ENCODE measurements around the gene STAMBP. TPM values are rescaled to one million over a fixed set of nuclear protein-coding genes. Genes with fewer than 3 reads are reported as not detected.
A peak's percentile ranks its signal among the peaks of the same experiment; 100 is the strongest.
"Not testable (repeated sequence)": the region's sequence is repeated elsewhere in the genome, so short reads cannot be mapped to it uniquely, and the experiment has no call there.

STAMBP gene
- total RNA-seq, 1 experiment from 2014 or later = 61.1 TPM

DNA sequence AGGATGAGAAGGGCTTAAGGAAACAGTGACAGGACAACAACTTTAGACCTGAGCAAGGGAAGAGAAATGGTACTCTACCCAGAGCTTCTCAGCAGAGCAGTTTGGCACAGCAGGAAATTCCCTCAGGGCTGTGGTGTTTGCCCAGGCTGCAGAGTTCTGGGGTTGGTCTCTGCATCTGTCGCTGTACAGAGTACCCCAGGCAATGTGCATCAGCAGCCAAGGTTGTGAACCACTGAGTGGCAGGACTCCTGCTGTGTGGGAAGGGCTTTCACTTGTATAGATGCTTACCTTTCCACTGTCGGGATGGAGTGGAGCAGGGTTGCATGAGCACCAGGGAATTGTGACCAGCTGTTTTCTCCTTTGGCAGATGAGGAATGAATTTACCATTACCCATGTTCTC lies 21.2 kb downstream of the STAMBP start:
- Histone ChIP-seq H3K27ac (no peak overlapping the region), H3K27me3 (no peaks in the 10 kb centered on the region), H3K4me1 (peaks cover 8% of the 10 kb centered on the region), H3K4me3 (no peak overlapping the region), H3K9me3 (replicated peaks) (no peaks in the 10 kb centered on the region), H3K36me3 (peaks cover 63% of the 10 kb centered on the region)
- peak in 1 of 2 experiments; percentile 14 for DNase-seq

GRCh38 chr2:73851274-73851673 lies 22.5 kb downstream of the STAMBP start:
- no peaks in the 10 kb centered on the region for H3K9me3 ChIP-seq (replicated peaks)
- H3K27me3 ChIP-seq = no peaks in the 10 kb centered on the region
- H3K36me3 ChIP-seq = peaks cover 58% of the 10 kb centered on the region
- no peak for DNase-seq
- H3K4me3 ChIP-seq = no peak overlapping the region
- H3K27ac ChIP-seq = no peak overlapping the region
- H3K4me1 ChIP-seq = peaks cover 8% of the 10 kb centered on the region

GRCh38 chr2:73852020-73852419 lies 23.3 kb downstream of the STAMBP start:
- no peak overlapping the region for H3K4me3 ChIP-seq
- H3K9me3 ChIP-seq (replicated peaks) = no peaks in the 10 kb centered on the region
- H3K27ac ChIP-seq = no peak overlapping the region
- no peaks in the 10 kb centered on the region for H3K27me3 ChIP-seq
- peaks cover 8% of the 10 kb centered on the region for H3K4me1 ChIP-seq
- H3K36me3 ChIP-seq = peaks cover 55% of the 10 kb centered on the region
- peak in 1 of 2 experiments; percentile 30 for DNase-seq

- Histone ChIP-seq H3K27me3 (no peaks in the 10 kb centered on the region), H3K36me3 (peaks cover 46% of the 10 kb centered on the region), H3K27ac (no peak overlapping the region), H3K9me3 (replicated peaks) (no peaks in the 10 kb centered on the region), H3K4me1 (peaks cover 8% of the 10 kb centered on the region), H3K4me3 (no peak overlapping the region)
- DNase-seq = no peak
Measured at GRCh38 chr2:73855526-73855925, 26.8 kb downstream of the STAMBP start.

GRCh38 chr2:73856214-73856613 lies 27.5 kb downstream of the STAMBP start:
- no peak for DNase-seq
- Histone ChIP-seq H3K36me3 (peaks cover 45% of the 10 kb centered on the region), H3K4me1 (peaks cover 8% of the 10 kb centered on the region), H3K27ac (no peak overlapping the region), H3K27me3 (no peaks in the 10 kb centered on the region), H3K9me3 (replicated peaks) (no peaks in the 10 kb centered on the region), H3K4me3 (no peak overlapping the region)

- Histone ChIP-seq H3K27ac (no peak overlapping the region), H3K9me3 (replicated peaks) (no peaks in the 10 kb centered on the region), H3K4me3 (no peak overlapping the region), H3K4me1 (no peaks in the 10 kb centered on the region), H3K36me3 (peaks cover 31% of the 10 kb centered on the region), H3K27me3 (no peaks in the 10 kb centered on the region)
- no peak for DNase-seq
Measured at GRCh38 chr2:73859721-73860586, 31.2 kb downstream of the STAMBP start.

GRCh38 chr2:73862987-73863386 lies 34.2 kb downstream of the STAMBP start:
- Histone ChIP-seq H3K9me3 (replicated peaks) (no peaks in the 10 kb centered on the region), H3K4me1 (no peaks in the 10 kb centered on the region), H3K36me3 (peaks cover 37% of the 10 kb centered on the region), H3K27me3 (no peaks in the 10 kb centered on the region), H3K27ac (no peak overlapping the region), H3K4me3 (no peak overlapping the region)
- no peak for DNase-seq

- Histone ChIP-seq H3K4me1 (no peaks in the 10 kb centered on the region), H3K36me3 (peaks cover 16% of the 10 kb centered on the region), H3K27ac (no peak overlapping the region), H3K4me3 (no peak overlapping the region), H3K27me3 (no peaks in the 10 kb centered on the region), H3K9me3 (replicated peaks) (no peaks in the 10 kb centered on the region)
- no peak for DNase-seq
Measured at GRCh38 chr2:73868204-73868978, 39.6 kb downstream of the STAMBP start.

DNA sequence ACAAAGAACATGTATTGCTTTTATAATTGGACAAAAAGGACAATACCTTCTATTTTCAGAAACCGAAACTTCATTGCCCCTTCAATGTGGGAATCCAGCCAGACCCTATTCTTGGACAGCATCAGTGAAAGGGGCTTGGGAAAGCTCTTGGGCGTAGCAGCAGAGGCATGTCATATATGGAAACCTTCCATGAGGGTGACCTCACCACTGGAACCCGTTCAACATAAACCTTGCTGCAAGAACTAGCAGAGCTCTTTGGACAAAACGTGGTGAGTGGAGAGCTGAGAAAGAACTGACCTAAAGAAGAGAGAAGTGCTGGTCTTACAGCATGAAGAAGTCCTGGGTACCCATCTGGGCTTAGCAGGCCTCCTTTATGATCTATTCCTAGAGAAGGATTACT lies 41.3 kb downstream of the STAMBP start:
- Histone ChIP-seq H3K4me3 (no peak overlapping the region), H3K36me3 (peaks cover 8% of the 10 kb centered on the region), H3K9me3 (replicated peaks) (no peaks in the 10 kb centered on the region), H3K4me1 (no peaks in the 10 kb centered on the region), H3K27me3 (no peaks in the 10 kb centered on the region), H3K27ac (no peak overlapping the region)
- no peak for DNase-seq

DNA sequence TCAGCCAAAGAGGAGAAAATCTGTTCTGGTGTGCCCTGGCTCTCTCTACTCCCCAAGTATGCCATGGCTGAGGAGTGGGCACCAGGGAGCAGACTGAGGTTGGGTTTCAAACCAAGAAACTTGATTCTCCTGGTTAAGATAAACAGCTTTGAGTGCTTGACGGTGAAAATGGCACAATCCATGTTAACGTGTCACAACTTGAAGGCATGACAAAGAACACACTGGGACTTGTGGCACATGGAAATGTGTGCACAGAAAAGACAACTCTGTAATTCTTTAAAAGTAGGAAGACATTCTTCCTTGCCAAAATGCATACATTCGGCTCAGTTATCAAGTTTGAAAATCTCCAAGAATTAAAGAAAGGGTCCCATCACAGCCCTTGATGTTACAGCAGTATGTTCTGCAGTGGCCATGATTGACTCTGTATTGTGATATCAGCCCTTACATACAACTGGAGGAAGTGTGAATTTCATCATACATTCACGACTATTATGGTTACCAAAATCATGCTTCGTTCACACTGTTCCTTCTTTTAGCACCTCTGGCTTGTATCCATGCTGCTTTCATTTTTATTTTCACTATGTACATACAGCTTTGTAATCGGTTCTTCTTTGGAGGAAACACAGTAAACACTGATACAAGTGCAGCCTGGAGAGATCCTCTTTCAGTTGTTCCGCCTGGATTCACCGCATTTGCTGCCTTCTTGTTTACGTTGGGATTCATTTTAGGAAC lies 48.5 kb downstream of the STAMBP start:
- Histone ChIP-seq H3K27ac (no peak overlapping the region), H3K27me3 (no peaks in the 10 kb centered on the region), H3K36me3 (no peaks in the 10 kb centered on the region), H3K9me3 (replicated peaks) (0 out of 2 replicates have a peak, but pooled peaks cover 6% of the 10 kb centered on the region), H3K4me1 (peaks cover 3% of the 10 kb centered on the region; the same call in 1 of the 2 replicates), H3K4me3 (no peak overlapping the region)
- DNase-seq = no peak

GRCh38 chr2:73877984-73878383 lies 49.2 kb downstream of the STAMBP start:
- not testable (repeated sequence) for H3K27ac ChIP-seq; H3K4me1 ChIP-seq; H3K27me3 ChIP-seq; H3K4me3 ChIP-seq; DNase-seq; H3K36me3 ChIP-seq; H3K9me3 ChIP-seq (replicated peaks)

GRCh38 chr2:73885406-73885805 lies 56.6 kb downstream of the STAMBP start:
- DNase-seq = no peak
- Histone ChIP-seq H3K36me3 (no peaks in the 10 kb centered on the region), H3K9me3 (replicated peaks) (no peaks in the 10 kb centered on the region), H3K4me1 (no peaks in the 10 kb centered on the region), H3K4me3 (no peak overlapping the region), H3K27me3 (no peaks in the 10 kb centered on the region), H3K27ac (no peak overlapping the region)

DNA sequence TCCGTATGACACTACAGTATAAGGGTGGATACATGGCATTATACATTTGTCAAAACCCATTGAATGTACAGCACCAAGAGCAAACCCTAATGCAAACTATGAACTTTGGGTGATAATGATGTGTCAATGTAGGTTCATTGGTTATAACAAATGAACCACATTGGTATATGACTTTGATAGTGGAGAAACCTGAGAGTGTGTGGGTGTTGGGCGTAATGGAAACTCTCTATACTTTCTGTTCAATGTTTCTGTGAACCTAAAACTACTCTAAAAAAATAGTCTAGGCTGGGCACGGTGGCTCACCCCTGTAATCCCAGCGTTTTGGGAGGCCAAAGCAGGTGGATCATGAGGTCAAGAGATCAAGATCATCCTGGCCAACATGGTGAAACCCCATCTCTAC lies 57.6 kb downstream of the STAMBP start:
- H3K4me1 ChIP-seq = no peaks in the 10 kb centered on the region
- H3K27ac ChIP-seq = no peak overlapping the region
- DNase-seq = no peak
- H3K9me3 ChIP-seq (replicated peaks) = no peaks in the 10 kb centered on the region
- 0 out of 2 replicates have a peak, but pooled peaks cover 4% of the 10 kb centered on the region for H3K27me3 ChIP-seq
- H3K4me3 ChIP-seq = no peak overlapping the region
- no peaks in the 10 kb centered on the region for H3K36me3 ChIP-seq

- not testable (repeated sequence) for DNase-seq; H3K27me3 ChIP-seq; H3K36me3 ChIP-seq; H3K27ac ChIP-seq; H3K9me3 ChIP-seq (replicated peaks); H3K4me1 ChIP-seq; H3K4me3 ChIP-seq
Measured at GRCh38 chr2:73887596-73888353, 59.0 kb downstream of the STAMBP start.
